ENCODE measurements around the gene DOCK4. TPM values are rescaled to one million over a fixed set of nuclear protein-coding genes. Genes with fewer than 3 reads are reported as not detected.

Gene DOCK4
- total RNA-seq, 2 experiments from 2014 or later, result 1.4 to 1.7 TPM

GRCh38 chr7:112083776-112084355, 122.3 kb downstream of the DOCK4 start:
- H3K27me3 Mint-ChIP-seq, result peaks cover 47% of the 10 kb centered on the region
- H3K4me1 Mint-ChIP-seq, result peaks cover 11% of the 10 kb centered on the region
- no peaks in the 10 kb centered on the region for H3K9me3 Mint-ChIP-seq
- no peaks in the 10 kb centered on the region for H3K36me3 Mint-ChIP-seq
- ATAC-seq (ENCODE audit: low read depth) (no peak), DNase-seq (no peak)
- H3K27ac Mint-ChIP-seq, result no peak overlapping the region
- POLR2A ChIA-PET, result no interaction called here
- H3K4me3 Mint-ChIP-seq, result no peak overlapping the region

DNA sequence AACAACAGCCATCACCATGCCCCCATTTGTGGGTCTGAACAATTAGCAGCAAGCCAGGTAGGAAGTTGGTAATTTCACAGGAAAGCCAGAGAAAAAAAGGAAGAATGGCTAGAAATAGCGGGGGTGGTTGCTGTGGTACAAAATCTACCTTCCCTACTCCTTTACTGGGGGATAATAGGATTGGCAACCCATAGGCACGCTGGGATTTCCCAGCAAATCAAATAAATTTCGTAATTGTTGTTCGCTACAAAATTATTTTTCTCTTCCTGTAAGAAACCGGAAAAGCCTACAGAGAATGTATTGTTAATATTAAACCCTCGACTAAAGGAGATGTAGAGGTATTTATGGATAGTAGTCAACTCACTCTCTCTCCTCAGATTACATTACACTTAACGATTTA, 123.9 kb downstream of the DOCK4 start:
- no peak for ATAC-seq (ENCODE audit: low read depth)
- no peak overlapping the region for H3K4me3 Mint-ChIP-seq
- POLR2A ChIA-PET, result no interaction called here
- H3K36me3 Mint-ChIP-seq, result no peaks in the 10 kb centered on the region
- H3K27ac Mint-ChIP-seq, result no peak overlapping the region
- DNase-seq, result no peak
- peaks cover 11% of the 10 kb centered on the region for H3K4me1 Mint-ChIP-seq
- peaks cover 46% of the 10 kb centered on the region for H3K27me3 Mint-ChIP-seq
- H3K9me3 Mint-ChIP-seq, result no peaks in the 10 kb centered on the region

- no peak for DNase-seq
- Mint-ChIP-seq H3K9me3 (no peaks in the 10 kb centered on the region), H3K36me3 (no peaks in the 10 kb centered on the region), H3K4me1 (peaks cover 11% of the 10 kb centered on the region), H3K4me3 (no peak overlapping the region), H3K27me3 (peaks cover 42% of the 10 kb centered on the region), H3K27ac (no peak overlapping the region)
- ATAC-seq (ENCODE audit: low read depth), result no peak
- POLR2A ChIA-PET, result no interaction called here
These were observed 124.4 kb downstream of the DOCK4 start for GRCh38 chr7:112081778-112082177.

GRCh38 chr7:112080978-112081377, 125.2 kb downstream of the DOCK4 start:
- H3K27ac Mint-ChIP-seq, result no peak overlapping the region
- H3K9me3 Mint-ChIP-seq, result no peaks in the 10 kb centered on the region
- ATAC-seq (ENCODE audit: low read depth), result no peak

GRCh38 chr7:112080441-112080840, 125.8 kb downstream of the DOCK4 start:
- Mint-ChIP-seq H3K4me3 (no peak overlapping the region), H3K9me3 (no peaks in the 10 kb centered on the region), H3K36me3 (no peaks in the 10 kb centered on the region), H3K27me3 (peaks cover 39% of the 10 kb centered on the region), H3K4me1 (peaks cover 11% of the 10 kb centered on the region), H3K27ac (no peak overlapping the region)
- POLR2A ChIA-PET, result no interaction called here
- ATAC-seq (ENCODE audit: low read depth) (no peak), DNase-seq (no peak)

More at GRCh38 chr7:112080978-112081377, 125.2 kb downstream of the DOCK4 start:
- DNase-seq, result no peak
- peak overlapping the region; percentile 43 for H3K4me3 Mint-ChIP-seq
- POLR2A ChIA-PET, result no interaction called here
- H3K36me3 Mint-ChIP-seq, result no peaks in the 10 kb centered on the region
- H3K4me1 Mint-ChIP-seq, result peaks cover 11% of the 10 kb centered on the region
- H3K27me3 Mint-ChIP-seq, result peaks cover 44% of the 10 kb centered on the region

DNA sequence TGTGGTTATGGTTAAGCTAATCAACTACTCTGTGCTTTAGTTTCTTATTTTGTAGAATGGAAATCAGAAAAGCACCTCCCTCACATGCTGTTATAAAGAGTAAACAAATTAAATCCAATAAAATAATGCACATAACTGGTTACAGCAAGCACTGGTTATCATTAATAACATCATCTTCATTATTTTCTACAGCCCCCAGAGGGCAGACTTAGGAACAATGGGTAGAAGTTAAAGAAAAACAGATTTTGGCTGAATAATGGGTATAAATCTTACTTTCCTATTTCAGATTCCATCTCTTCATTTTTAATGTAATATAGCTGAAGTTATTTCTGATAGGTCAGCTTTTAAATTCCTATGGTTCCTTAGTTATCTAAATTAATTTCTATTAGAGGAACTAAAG, 126.5 kb downstream of the DOCK4 start:
- no peak for DNase-seq
- H3K36me3 Mint-ChIP-seq, result no peaks in the 10 kb centered on the region
- peaks cover 36% of the 10 kb centered on the region for H3K27me3 Mint-ChIP-seq
- no peaks in the 10 kb centered on the region for H3K9me3 Mint-ChIP-seq
- H3K27ac Mint-ChIP-seq, result no peak overlapping the region
- H3K4me3 Mint-ChIP-seq, result no peak overlapping the region
- POLR2A ChIA-PET, result no interaction called here
- ATAC-seq (ENCODE audit: low read depth), result no peak
- H3K4me1 Mint-ChIP-seq, result peaks cover 11% of the 10 kb centered on the region

- POLR2A ChIA-PET, result no interaction called here
- ATAC-seq (ENCODE audit: low read depth) (no peak), DNase-seq (no peak)
- H3K27me3 Mint-ChIP-seq, result peaks cover 35% of the 10 kb centered on the region
- H3K4me3 Mint-ChIP-seq, result no peak overlapping the region
- H3K27ac Mint-ChIP-seq, result no peak overlapping the region
- peaks cover 10% of the 10 kb centered on the region for H3K4me1 Mint-ChIP-seq
- no peaks in the 10 kb centered on the region for H3K36me3 Mint-ChIP-seq
- H3K9me3 Mint-ChIP-seq, result no peaks in the 10 kb centered on the region
These were observed 127.1 kb downstream of the DOCK4 start for GRCh38 chr7:112079122-112079521.

DNA sequence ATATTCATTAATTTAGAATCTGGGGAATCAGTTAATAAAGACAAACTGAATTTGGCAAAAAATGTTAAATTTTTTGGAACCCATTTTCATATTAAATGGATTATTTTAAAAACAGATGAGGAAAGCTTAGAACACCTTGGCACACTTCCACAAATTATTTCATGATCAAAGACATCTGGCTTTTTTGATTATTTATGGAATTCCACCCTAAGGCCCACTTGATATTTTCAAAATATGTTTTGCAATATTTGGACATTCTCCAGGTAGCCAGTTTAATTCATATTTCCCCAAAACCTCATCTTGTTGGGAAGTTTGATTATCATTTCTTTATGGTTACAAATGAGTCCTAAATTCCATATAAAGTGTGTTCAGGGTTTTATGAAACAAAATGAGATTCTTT, 129.9 kb downstream of the DOCK4 start:
- no peaks in the 10 kb centered on the region for H3K36me3 Mint-ChIP-seq
- DNase-seq, result no peak
- POLR2A ChIA-PET, result no interaction called here
- H3K27ac Mint-ChIP-seq, result no peak overlapping the region
- H3K4me1 Mint-ChIP-seq, result peaks cover 10% of the 10 kb centered on the region
- H3K9me3 Mint-ChIP-seq, result no peaks in the 10 kb centered on the region
- H3K27me3 Mint-ChIP-seq, result peaks cover 27% of the 10 kb centered on the region
- no peak overlapping the region for H3K4me3 Mint-ChIP-seq
- ATAC-seq (ENCODE audit: low read depth), result no peak

- POLR2A ChIA-PET, result no interaction called here
- DNase-seq (no peak), ATAC-seq (ENCODE audit: low read depth) (no peak)
- H3K4me3 Mint-ChIP-seq, result no peak overlapping the region
- H3K9me3 Mint-ChIP-seq, result no peaks in the 10 kb centered on the region
- H3K36me3 Mint-ChIP-seq, result no peaks in the 10 kb centered on the region
- peaks cover 19% of the 10 kb centered on the region for H3K27me3 Mint-ChIP-seq
- H3K4me1 Mint-ChIP-seq, result no peaks in the 10 kb centered on the region
- no peak overlapping the region for H3K27ac Mint-ChIP-seq
These were observed 131.7 kb downstream of the DOCK4 start for GRCh38 chr7:112074464-112074863.

DNA sequence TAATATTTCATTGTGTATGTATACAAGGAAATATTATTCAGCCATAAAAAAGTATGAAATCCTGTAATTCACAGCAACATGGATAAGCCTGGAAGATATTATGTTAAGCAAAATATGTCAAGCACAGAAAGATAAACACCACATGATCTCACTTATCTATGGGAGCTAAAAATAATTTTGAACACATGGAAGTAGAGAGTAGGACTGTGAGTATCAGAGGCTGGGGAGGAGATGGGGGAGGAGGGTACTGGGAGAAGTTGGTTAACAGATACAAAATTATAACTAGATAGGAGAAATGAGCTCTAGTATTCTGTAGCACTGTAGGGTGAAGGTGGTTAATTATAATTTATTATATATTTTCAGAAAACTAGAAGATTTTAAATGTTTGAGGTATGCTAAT, 132.7 kb downstream of the DOCK4 start:
- Mint-ChIP-seq H3K9me3 (no peaks in the 10 kb centered on the region), H3K36me3 (no peaks in the 10 kb centered on the region), H3K4me3 (no peak overlapping the region), H3K27me3 (peaks cover 19% of the 10 kb centered on the region), H3K27ac (no peak overlapping the region), H3K4me1 (no peaks in the 10 kb centered on the region)
- ATAC-seq (ENCODE audit: low read depth) (no peak), DNase-seq (no peak)
- POLR2A ChIA-PET, result no interaction called here

GRCh38 chr7:112072541-112073245, 133.5 kb downstream of the DOCK4 start:
- peaks cover 14% of the 10 kb centered on the region for H3K27me3 Mint-ChIP-seq
- H3K27ac Mint-ChIP-seq, result no peak overlapping the region
- no peaks in the 10 kb centered on the region for H3K4me1 Mint-ChIP-seq
- ATAC-seq (ENCODE audit: low read depth), result no peak
- no peak overlapping the region for H3K4me3 Mint-ChIP-seq
- DNase-seq, result no peak
- H3K36me3 Mint-ChIP-seq, result no peaks in the 10 kb centered on the region
- H3K9me3 Mint-ChIP-seq, result no peaks in the 10 kb centered on the region
- POLR2A ChIA-PET, result no interaction called here

GRCh38 chr7:112071856-112072255, 134.3 kb downstream of the DOCK4 start:
- H3K4me1 Mint-ChIP-seq, result no peaks in the 10 kb centered on the region
- H3K4me3 Mint-ChIP-seq, result no peak overlapping the region
- H3K27me3 Mint-ChIP-seq, result peaks cover 14% of the 10 kb centered on the region
- no peaks in the 10 kb centered on the region for H3K9me3 Mint-ChIP-seq
- no peaks in the 10 kb centered on the region for H3K36me3 Mint-ChIP-seq
- POLR2A ChIA-PET, result no interaction called here
- ATAC-seq (ENCODE audit: low read depth) (no peak), DNase-seq (no peak)
- no peak overlapping the region for H3K27ac Mint-ChIP-seq

GRCh38 chr7:112070674-112071256, 135.4 kb downstream of the DOCK4 start:
- H3K27me3 Mint-ChIP-seq, result peaks cover 11% of the 10 kb centered on the region
- H3K4me3 Mint-ChIP-seq, result no peak overlapping the region
- no peak overlapping the region for H3K27ac Mint-ChIP-seq
- DNase-seq (no peak), ATAC-seq (ENCODE audit: low read depth) (no peak)
- H3K36me3 Mint-ChIP-seq, result no peaks in the 10 kb centered on the region
- H3K9me3 Mint-ChIP-seq, result no peaks in the 10 kb centered on the region
- H3K4me1 Mint-ChIP-seq, result no peaks in the 10 kb centered on the region
- POLR2A ChIA-PET, result no interaction called here

- Mint-ChIP-seq H3K27ac (no peak overlapping the region), H3K4me3 (no peak overlapping the region), H3K27me3 (peaks cover 9% of the 10 kb centered on the region), H3K4me1 (no peaks in the 10 kb centered on the region), H3K36me3 (no peaks in the 10 kb centered on the region), H3K9me3 (no peaks in the 10 kb centered on the region)
- ATAC-seq (ENCODE audit: low read depth) (no peak), DNase-seq (no peak)
- POLR2A ChIA-PET, result no interaction called here
These were observed 136.3 kb downstream of the DOCK4 start for GRCh38 chr7:112069879-112070321.

All from activated naive CD8-positive, alpha-beta T cell treated with anti-CD3 and anti-CD28 coated beads, Interleukin-2, amount 10 ng/mL, durations not matched to agents 7 days and 5 days (primary cell).